ENCODE measurements around the gene SLC6A19.

GRCh38 chr5:1264211-1264610 lies 62.8 kb downstream of the SLC6A19 start:
- TF ChIP-seq POLR2A (IDR thresholded peaks at IDR 0.05) (no peak), CTCF (IDR thresholded peaks at IDR 0.05) (no peak)

Data from lower leg skin (tissue), 3 donors.